Left renal cortex interstitium (tissue), 4 donors: ENCODE data around the gene AHCYL2. TPM values are rescaled to one million over a fixed set of nuclear protein-coding genes. Genes with fewer than 3 reads are reported as not detected.
"Not testable (repeated sequence)": the region's sequence is repeated elsewhere in the genome, so short reads cannot be mapped to it uniquely, and the experiment has no call there.

Source experiments
- DNase-seq, 4 donors: peaks; one replicate each; pipeline ENCODE4 v3.0.0-alpha.2; 2013; ENCODE audit warnings: low read depth in 4 of 4, low spot score in 2 of 4, missing footprints in 1 of 4
- polyA plus RNA-seq, 4 donors: library from polyadenylated mRNA; unstranded; fragments of 120-200 nt; gene quantifications; one replicate each; pipeline ENCODE4 v1.2.1, GENCODE V29; 2013; ENCODE audit not compliant: insufficient read length in 4 of 4

The AHCYL2 gene
- polyA plus RNA-seq, 4 donors: 24.6 to 33.1 (median 28.2) TPM

- not testable (repeated sequence) for DNase-seq
Measured at GRCh38 chr7:129476398-129476797, 251.6 kb downstream of the AHCYL2 start.

Other genes starting within 250 kb of the AHCYL2 start
- 10 to 100 TPM; 35.8 to 49.0 (median 43.9) TPM for gene TNPO3, start 169.9 kb upstream of the AHCYL2 start, polyA plus RNA-seq
- gene TSPAN33, start 80.3 kb upstream of the AHCYL2 start, polyA plus RNA-seq: 10 to 100 TPM; 62.4 to 74.3 (median 66.0) TPM
- gene SMO, start 36.4 kb upstream of the AHCYL2 start, polyA plus RNA-seq: 100 to 1,000 TPM; 108 to 125 (median 114) TPM
- 1 to 10 TPM; 2.4 to 5.3 (median 4.0) TPM for gene STRIP2, start 209.4 kb downstream of the AHCYL2 start, polyA plus RNA-seq